Measurements from ENCODE around the gene RNF11.

The RNF11 gene

GRCh38 chr1:51266791-51267190 is 30.7 kb downstream of the RNF11 start:
- DNase-seq = no peak

GRCh38 chr1:51268634-51269033 is 32.6 kb downstream of the RNF11 start:
- no peak for DNase-seq

- no peak for DNase-seq
These were observed 34.7 kb downstream of the RNF11 start for GRCh38 chr1:51270751-51271150.

GRCh38 chr1:51272916-51273315 is 36.8 kb downstream of the RNF11 start:
- no peak for DNase-seq

- DNase-seq = no peak
These were observed 38.6 kb downstream of the RNF11 start for GRCh38 chr1:51274676-51275075.

GRCh38 chr1:51276286-51276685 is 40.2 kb downstream of the RNF11 start:
- no peak for DNase-seq

GRCh38 chr1:51280321-51280978 is 44.4 kb downstream of the RNF11 start:
- DNase-seq = no peak

GRCh38 chr1:51281807-51282206 is 45.7 kb downstream of the RNF11 start:
- DNase-seq = no peak

GRCh38 chr1:51282605-51283004 is 46.5 kb downstream of the RNF11 start:
- DNase-seq = no peak

- no peak for DNase-seq
These were observed 47.9 kb downstream of the RNF11 start for GRCh38 chr1:51283979-51284378.

- DNase-seq = no peak
These were observed 48.4 kb downstream of the RNF11 start for GRCh38 chr1:51284487-51284954.

GRCh38 chr1:51285055-51285454 is 49.0 kb downstream of the RNF11 start:
- DNase-seq = no peak

- DNase-seq = no peak
These were observed 51.9 kb downstream of the RNF11 start for GRCh38 chr1:51287966-51288365.

GRCh38 chr1:51288578-51288977 is 52.5 kb downstream of the RNF11 start:
- no peak for DNase-seq

GRCh38 chr1:51289676-51290488 is 53.8 kb downstream of the RNF11 start:
- DNase-seq = no peak

GRCh38 chr1:51290489-51290847 is 54.4 kb downstream of the RNF11 start:
- no peak for DNase-seq

GRCh38 chr1:51293898-51294515 is 57.9 kb downstream of the RNF11 start:
- DNase-seq = no peak

- no peak for DNase-seq
These were observed 58.6 kb downstream of the RNF11 start for GRCh38 chr1:51294566-51295184.

GRCh38 chr1:51295926-51296325 is 59.9 kb downstream of the RNF11 start:
- DNase-seq = no peak

GRCh38 chr1:51296383-51297357 is 60.6 kb downstream of the RNF11 start:
- peak; percentile 67 for DNase-seq

- DNase-seq = no peak
These were observed 61.6 kb downstream of the RNF11 start for GRCh38 chr1:51297401-51298321.
